Hematopoietic multipotent progenitor cell treated with erythropoietin and hydrocortisone succinate and interleukin-3 and kit ligand, for 17 days (in vitro differentiated cells): Measurements from ENCODE around the gene SKA2.
"Not testable (repeated sequence)": the region's sequence is repeated elsewhere in the genome, so short reads cannot be mapped to it uniquely, and the experiment has no call there.

Experiments
- DNase-seq: peaks from one replicate; pipeline ENCODE4 v3.0.0-alpha.2; 2015; ENCODE audit warnings: low spot score

Gene SKA2

GRCh38 chr17:59094861-59095530, 60.0 kb downstream of the SKA2 start:
- DNase-seq: no peak

- no peak for DNase-seq
Observed at GRCh38 chr17:59093702-59094231, 61.2 kb downstream of the SKA2 start.

GRCh38 chr17:59093145-59093701, 61.8 kb downstream of the SKA2 start:
- no peak for DNase-seq

GRCh38 chr17:59090593-59090992, 64.4 kb downstream of the SKA2 start:
- not testable (repeated sequence) for DNase-seq

- DNase-seq: no peak
Observed at GRCh38 chr17:59084154-59084553, 70.8 kb downstream of the SKA2 start.

GRCh38 chr17:59074494-59074893, 80.5 kb downstream of the SKA2 start:
- no peak for DNase-seq

- no peak for DNase-seq
Observed at GRCh38 chr17:59073972-59074371, 81.0 kb downstream of the SKA2 start.

- no peak for DNase-seq
Observed at GRCh38 chr17:59069856-59070255, 85.1 kb downstream of the SKA2 start.

- no peak for DNase-seq
Observed at GRCh38 chr17:59067756-59068155, 87.2 kb downstream of the SKA2 start.

GRCh38 chr17:59067340-59067739, 87.6 kb downstream of the SKA2 start:
- DNase-seq: no peak

- no peak for DNase-seq
Observed at GRCh38 chr17:59062509-59062908, 92.5 kb downstream of the SKA2 start.
